Hepatocyte (in vitro differentiated cells): ENCODE data around the gene CCDC197. TPM values are rescaled to one million over a fixed set of nuclear protein-coding genes. Genes with fewer than 3 reads are reported as not detected.

Experiments used
- DNase-seq: peaks from one replicate; pipeline ENCODE4 v3.0.0-alpha.2; 2016; ENCODE audit warnings: low spot score
- H2AFZ ChIP-seq: fragments of 200-600 bp; sonication (generic); 2 replicates; pipeline ENCODE4 v1.6.0; 2016; ENCODE audit warnings: antibody characterized with exemption, mild to moderate bottlenecking
- H3K27ac ChIP-seq: fragments of 200-600 bp; sonication (generic); 2 replicates; pipeline ENCODE4 v1.5.1; 2016; ENCODE audit warnings: mild to moderate bottlenecking
- H3K27me3 ChIP-seq: fragments of 200-600 bp; sonication (generic); 2 replicates; pipeline ENCODE4 v1.6.1; 2016
- H3K36me3 ChIP-seq: fragments of 200-600 bp; sonication (generic); replicated peaks from 2 replicates; pipeline ENCODE4 v1.5.1; 2016; ENCODE audit warnings: low read depth; ENCODE audit not compliant: insufficient read depth
- H3K4me1 ChIP-seq: fragments of 200-600 bp; sonication (generic); 2 replicates; pipeline ENCODE4 v1.5.1; 2016; ENCODE audit warnings: mild to moderate bottlenecking, moderate library complexity; ENCODE audit not compliant: insufficient read depth
- H3K4me2 ChIP-seq: fragments of 200-600 bp; sonication (generic); 2 replicates; pipeline ENCODE4 v1.6.0; 2016
- H3K4me3 ChIP-seq: fragments of 200-600 bp; sonication (generic); 2 replicates; pipeline ENCODE4 v1.5.1; 2016; ENCODE audit warnings: mild to moderate bottlenecking
- H3K79me2 ChIP-seq: fragments of 200-600 bp; sonication (generic); 2 replicates; pipeline ENCODE4 v1.6.0; 2017; ENCODE audit warnings: mild to moderate bottlenecking
- H3K9me2 ChIP-seq: fragments of 200-600 bp; sonication (generic); replicated peaks from 2 replicates; pipeline ENCODE4 v1.6.0; 2017; ENCODE audit warnings: mild to moderate bottlenecking; ENCODE audit not compliant: insufficient read depth
- H3K9me3 ChIP-seq: fragments of 200-600 bp; sonication (generic); 2 replicates; pipeline ENCODE4 v1.5.1; 2016; ENCODE audit warnings: low read depth, mild to moderate bottlenecking
- H4K20me1 ChIP-seq: fragments of 200-600 bp; sonication (generic); 2 replicates; pipeline ENCODE4 v1.6.0; 2016; ENCODE audit warnings: mild to moderate bottlenecking; ENCODE audit not compliant: insufficient read depth, poor library complexity, severe bottlenecking
- CTCF ChIP-seq: fragments of 200-600 bp; sonication (generic); IDR thresholded peaks from 2 replicates; pipeline ENCODE4 v1.5.1; 2016; ENCODE audit warnings: antibody characterized with exemption, mild to moderate bottlenecking; ENCODE audit not compliant: poor library complexity
- EZH2 ChIP-seq: fragments of 200-600 bp; sonication (generic); IDR thresholded peaks from 2 replicates; pipeline ENCODE4 v1.6.1; 2016; ENCODE audit warnings: antibody characterized with exemption, mild to moderate bottlenecking, borderline replicate concordance
- EZH2phosphoT487 ChIP-seq: fragments of 200-600 bp; sonication (generic); IDR thresholded peaks from one replicate; pipeline ENCODE4 v1.6.1; 2018; ENCODE audit warnings: antibody characterized with exemption, mild to moderate bottlenecking, low read depth, moderate library complexity; ENCODE audit not compliant: unreplicated experiment, severe bottlenecking
- WGBS: methylation state at CpG from one replicate; pipeline ENCODE4 v1.1.6; 2016; ENCODE audit warnings: low lambda C conversion rate; ENCODE audit errors: missing lambda C conversion rate; 5-methylcytosine and 5-hydroxymethylcytosine counted together
- polyA plus RNA-seq: library from polyadenylated mRNA; unstranded; fragments of >200 nt; fragmentation: Nextera tagmentation; extraction: Ambion mirVana; gene quantifications from 2 replicates; pipeline ENCODE4 v1.2.1, GENCODE V29; 2016
- total RNA-seq: library from RNA; depleted of rRNA; stranded (reverse); fragments of >200 nt; gene quantifications from 2 replicates; pipeline ENCODE4 v1.2.3, GENCODE V29; 2014

The CCDC197 gene
- total and polyA plus RNA-seq, 2 experiments from 2014 or later = not detected

GRCh38 chr14:93972618-93973205, 24.4 kb upstream of the CCDC197 start:
- H3K27me3 ChIP-seq = no peaks in the 10 kb centered on the region
- H3K27ac ChIP-seq = no peak overlapping the region
- 92% methylated on average over 6 of the region's 6 CpGs for WGBS
- no peaks in the 10 kb centered on the region for H3K36me3 ChIP-seq
- no peak for DNase-seq
- H2AFZ ChIP-seq = no peak overlapping the region
- H3K9me3 ChIP-seq = no peaks in the 10 kb centered on the region
- H3K4me3 ChIP-seq = no peak overlapping the region
- H3K4me2 ChIP-seq = no peak overlapping the region
- no peaks in the 10 kb centered on the region for H4K20me1 ChIP-seq
- no peaks in the 10 kb centered on the region for H3K9me2 ChIP-seq
- no peaks in the 10 kb centered on the region for H3K79me2 ChIP-seq
- no peaks in the 10 kb centered on the region for H3K4me1 ChIP-seq
- TF ChIP-seq CTCF = no peak
- no peak for TF ChIP-seq EZH2phosphoT487
- no peak for TF ChIP-seq EZH2

GRCh38 chr14:93973607-93974006, 23.5 kb upstream of the CCDC197 start:
- H3K4me1 ChIP-seq = no peaks in the 10 kb centered on the region
- no peaks in the 10 kb centered on the region for H3K27me3 ChIP-seq
- H3K79me2 ChIP-seq = no peaks in the 10 kb centered on the region
- no peak overlapping the region for H3K4me2 ChIP-seq
- no peaks in the 10 kb centered on the region for H3K9me2 ChIP-seq
- WGBS = 83% methylated on average over 6 of the region's 6 CpGs
- H4K20me1 ChIP-seq = no peaks in the 10 kb centered on the region
- no peaks in the 10 kb centered on the region for H3K9me3 ChIP-seq
- TF ChIP-seq CTCF = no peak
- no peak for TF ChIP-seq EZH2phosphoT487
- TF ChIP-seq EZH2 = no peak
- H3K27ac ChIP-seq = no peak overlapping the region
- H3K36me3 ChIP-seq = no peaks in the 10 kb centered on the region
- no peak overlapping the region for H3K4me3 ChIP-seq
- no peak for DNase-seq
- no peak overlapping the region for H2AFZ ChIP-seq

GRCh38 chr14:93974299-93974698, 22.8 kb upstream of the CCDC197 start:
- Histone ChIP-seq H3K4me2 (no peak overlapping the region), H3K27ac (no peak overlapping the region), H4K20me1 (no peaks in the 10 kb centered on the region), H3K79me2 (no peaks in the 10 kb centered on the region), H3K4me1 (no peaks in the 10 kb centered on the region), H3K27me3 (no peaks in the 10 kb centered on the region), H3K9me2 (no peaks in the 10 kb centered on the region), H2AFZ (no peak overlapping the region), H3K4me3 (no peak overlapping the region), H3K36me3 (no peaks in the 10 kb centered on the region), H3K9me3 (no peaks in the 10 kb centered on the region)
- 92% methylated on average over 6 of the region's 6 CpGs for WGBS
- DNase-seq = no peak
- TF ChIP-seq EZH2phosphoT487 = no peak
- no peak for TF ChIP-seq EZH2
- TF ChIP-seq CTCF = no peak

GRCh38 chr14:93974833-93975232, 22.3 kb upstream of the CCDC197 start:
- WGBS = 94% methylated on average over 12 of the region's 12 CpGs
- H3K4me3 ChIP-seq = no peak overlapping the region
- DNase-seq = no peak

More at GRCh38 chr14:93974833-93975232, 22.3 kb upstream of the CCDC197 start:
- H3K36me3 ChIP-seq = no peaks in the 10 kb centered on the region
- no peak overlapping the region for H2AFZ ChIP-seq
- no peaks in the 10 kb centered on the region for H3K27me3 ChIP-seq
- no peaks in the 10 kb centered on the region for H3K9me2 ChIP-seq
- no peaks in the 10 kb centered on the region for H3K79me2 ChIP-seq
- no peaks in the 10 kb centered on the region for H4K20me1 ChIP-seq
- H3K4me1 ChIP-seq = no peaks in the 10 kb centered on the region
- no peaks in the 10 kb centered on the region for H3K9me3 ChIP-seq
- no peak overlapping the region for H3K27ac ChIP-seq
- no peak overlapping the region for H3K4me2 ChIP-seq
- TF ChIP-seq CTCF = no peak
- TF ChIP-seq EZH2phosphoT487 = no peak
- TF ChIP-seq EZH2 = no peak
